PFSK-1 (cell line): ENCODE measurements around the gene ALG14.

ENCODE experiments used
- FOXP2 ChIP-seq: optimal IDR thresholded peaks from 2 replicates; pipeline ENCODE3; 2011; ENCODE audit warnings: borderline replicate concordance, control low read depth, inconsistent platforms; ENCODE audit not compliant: insufficient read depth; ENCODE audit errors: extremely low read length, extremely low read depth
- POLR2AphosphoS5 ChIP-seq: IDR thresholded peaks from 2 replicates; pipeline ENCODE4 v1.6.1; 2012; ENCODE audit warnings: low read depth, mild to moderate bottlenecking, control low read depth, low read length, moderate library complexity
- REST ChIP-seq, 2 experiments: IDR thresholded peaks; 2 replicates each; pipeline versions ENCODE4 v1.6.1 to v1.8.0; 2011 to 2012; ENCODE audit warnings: low read depth in 2 of 2, low read length in 2 of 2, control low read depth in 1 of 2, inconsistent platforms in 1 of 2, mild to moderate bottlenecking in 1 of 2, moderate library complexity in 1 of 2; ENCODE audit not compliant: insufficient read depth in 1 of 2
- SIN3A ChIP-seq: IDR thresholded peaks from 2 replicates; pipeline ENCODE4 v1.6.1; 2012; ENCODE audit warnings: mild to moderate bottlenecking, low read length, moderate library complexity, borderline replicate concordance; ENCODE audit not compliant: insufficient read depth
- TAF1 ChIP-seq: IDR thresholded peaks from 2 replicates; pipeline ENCODE4 v1.6.1; 2012; ENCODE audit warnings: low read length, control low read depth, borderline replicate concordance; ENCODE audit not compliant: insufficient read depth

Gene ALG14

GRCh38 chr1:94946886-94947285 is 125.9 kb downstream of the ALG14 start:
- TF ChIP-seq FOXP2, result no peak
- no peak for TF ChIP-seq TAF1
- TF ChIP-seq REST (IDR thresholded peaks at IDR 0.05; ENCODE audit: insufficient read depth in 1 of 2, low read depth in 2 of 2, low read length in 2 of 2), result no peak
- no peak for TF ChIP-seq SIN3A
- TF ChIP-seq POLR2AphosphoS5, result no peak

- TF ChIP-seq FOXP2, result no peak
- TF ChIP-seq SIN3A, result no peak
- no peak for TF ChIP-seq REST (IDR thresholded peaks at IDR 0.05; ENCODE audit: insufficient read depth in 1 of 2, low read depth in 2 of 2, low read length in 2 of 2)
- no peak for TF ChIP-seq POLR2AphosphoS5
- TF ChIP-seq TAF1, result no peak
Measured at GRCh38 chr1:94942171-94943128, 130.3 kb downstream of the ALG14 start.

DNA sequence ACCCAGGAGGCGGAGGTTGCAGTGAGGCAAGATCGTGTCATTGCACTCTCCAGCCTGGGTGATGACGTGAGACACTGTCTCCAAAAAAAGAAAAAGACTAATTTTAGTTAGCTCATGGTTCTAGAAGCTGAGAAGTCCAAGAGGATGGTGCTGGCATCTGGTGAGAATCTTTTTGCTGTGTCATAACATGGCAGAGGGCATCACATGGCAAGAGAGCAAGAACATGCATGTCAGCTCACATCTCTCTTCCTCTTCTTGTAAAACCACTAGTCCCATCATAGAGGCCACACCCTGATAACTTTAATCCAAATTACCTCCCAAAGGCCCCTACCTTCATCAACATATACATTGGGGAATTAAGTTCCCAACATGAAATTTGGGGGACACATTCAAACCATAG is 132.0 kb downstream of the ALG14 start:
- TF ChIP-seq SIN3A (no peak), POLR2AphosphoS5 (no peak), REST (IDR thresholded peaks at IDR 0.05; ENCODE audit: insufficient read depth in 1 of 2, low read depth in 2 of 2, low read length in 2 of 2) (no peak), FOXP2 (no peak), TAF1 (no peak)

GRCh38 chr1:94937820-94938219 is 134.9 kb downstream of the ALG14 start:
- TF ChIP-seq REST (IDR thresholded peaks at IDR 0.05; ENCODE audit: insufficient read depth in 1 of 2, low read depth in 2 of 2, low read length in 2 of 2) (no peak), POLR2AphosphoS5 (no peak), SIN3A (no peak), TAF1 (no peak), FOXP2 (no peak)
